Ishikawa (cell line): ENCODE measurements around the gene FBXL19.

Experiments
- CEBPB ChIP-seq: IDR thresholded peaks from 2 replicates; pipeline ENCODE4 v1.6.1; 2012
- YY1 ChIP-seq: IDR thresholded peaks from 2 replicates; pipeline ENCODE4 v1.6.1; 2012; ENCODE audit warnings: low read depth

- no peak for TF ChIP-seq CEBPB
- TF ChIP-seq YY1, result no peak
Measured at GRCh38 chr16:30966033-30966619, 42.8 kb downstream of the FBXL19 start.
